HepG2 (cell line): Measurements from ENCODE around the gene SYCE3. TPM values are rescaled to one million over a fixed set of nuclear protein-coding genes. Genes with fewer than 3 reads are reported as not detected.

ENCODE experiments used
- ARID2 ChIP-seq: sonication (generic); formaldehyde crosslinking; IDR thresholded peaks from 2 replicates; pipeline ENCODE4 v1.8.1; 2022; ENCODE audit warnings: mild to moderate bottlenecking, missing genetic modification reagents, borderline replicate concordance
- ASH2L ChIP-seq: fragments of 300-600, 200-600 bp; sonication (generic); IDR thresholded peaks from 2 replicates; pipeline ENCODE4 v1.7.0; 2017; ENCODE audit warnings: low read depth, mild to moderate bottlenecking, moderate library complexity, mixed read lengths, low read length; ENCODE audit not compliant: insufficient read length
- DMAP1 ChIP-seq: IDR thresholded peaks from 2 replicates; pipeline ENCODE4 v1.6.1; 2016
- HIVEP1 ChIP-seq: sonication (generic); formaldehyde crosslinking; IDR thresholded peaks from 2 replicates; pipeline ENCODE4 v1.4.0; 2020; ENCODE audit warnings: mild to moderate bottlenecking, missing genetic modification reagents
- MATR3 ChIP-seq: sonication (generic); formaldehyde crosslinking; IDR thresholded peaks from 2 replicates; pipeline ENCODE4 v1.4.0; 2020; ENCODE audit warnings: missing genetic modification reagents
- NCOR1 ChIP-seq: fragments of 200-600 bp; sonication (generic); IDR thresholded peaks from 2 replicates; pipeline ENCODE4 v1.7.0; 2017; ENCODE audit warnings: antibody characterized with exemption, low read length, borderline replicate concordance
- SP5 ChIP-seq: IDR thresholded peaks from 2 replicates; pipeline ENCODE4 v1.6.1; 2016; ENCODE audit warnings: low read depth, borderline replicate concordance
- TGIF2 ChIP-seq: IDR thresholded peaks from 2 replicates; pipeline ENCODE4 v1.6.1; 2016; ENCODE audit warnings: control low read depth, missing compliant biosample characterization
- ZNF253 ChIP-seq: sonication (generic); formaldehyde crosslinking; IDR thresholded peaks from 2 replicates; pipeline ENCODE4 v1.8.0; 2022; ENCODE audit warnings: mild to moderate bottlenecking, missing genetic modification reagents, borderline replicate concordance
- ZNF282 ChIP-seq: fragments of 450-650 bp; IDR thresholded peaks from 2 replicates; pipeline ENCODE4 v1.6.1; 2018; ENCODE audit not compliant: partially characterized antibody
- ZNF780A ChIP-seq: sonication (generic); formaldehyde crosslinking; IDR thresholded peaks from 2 replicates; pipeline ENCODE4 v1.8.0; 2022; ENCODE audit warnings: mild to moderate bottlenecking, missing genetic modification reagents, moderate library complexity
- polyA plus RNA-seq, 8 experiments: library from polyadenylated mRNA; depleted of rRNA in 3 of 8; stranded (reverse) in 7 of 8; unstranded in 1 of 8; fragments of >200 nt; fragmentation: Illumina TruSeq in 4 of 8; extraction: Trizol in 4 of 8; gene quantifications; 2 replicates each; pipeline versions ENCODE4 v1.2.1 to v1.2.3, GENCODE V29; 2011 to 2016; ENCODE audit warnings: low read depth in 4 of 8, missing spikeins in 1 of 8, mixed read lengths in 1 of 8; ENCODE audit not compliant: insufficient read depth in 1 of 8
- total RNA-seq, 5 experiments: library from RNA; depleted of rRNA; stranded (reverse); fragments of >200 nt; fragmentation: Illumina TruSeq; extraction: Trizol; gene quantifications; 2 replicates each; pipeline ENCODE4 v1.2.3, GENCODE V29; 2016; ENCODE audit warnings: low read depth in 1 of 5
- TF ChIP-seq, protein P1 (sequence below): sonication (generic); formaldehyde crosslinking; IDR thresholded peaks from 2 replicates; pipeline ENCODE4 v1.5.1; 2020; ENCODE audit warnings: mild to moderate bottlenecking, missing genetic modification reagents, moderate library complexity
- TF ChIP-seq, protein P2 (sequence below): sonication (generic); formaldehyde crosslinking; IDR thresholded peaks from one replicate; pipeline ENCODE4 v1.5.1; 2020; ENCODE audit warnings: mild to moderate bottlenecking, missing genetic modification reagents; ENCODE audit errors: not compliant biosample characterization
- TF ChIP-seq, protein P3 (sequence below): sonication (generic); formaldehyde crosslinking; IDR thresholded peaks from 2 replicates; pipeline ENCODE4; 2020; ENCODE audit warnings: missing genetic modification reagents, mild to moderate bottlenecking, borderline replicate concordance
- TF ChIP-seq, protein P4 (sequence below): sonication (generic); formaldehyde crosslinking; IDR thresholded peaks from 2 replicates; pipeline ENCODE4 v1.8.1; 2022; ENCODE audit warnings: mild to moderate bottlenecking, missing genetic modification reagents

Gene SYCE3
- total and polyA plus RNA-seq, 2 of the 13 experiments (the other 11 are each of a cell fraction or from before 2014, with no cell fraction given), result not detected

DNA sequence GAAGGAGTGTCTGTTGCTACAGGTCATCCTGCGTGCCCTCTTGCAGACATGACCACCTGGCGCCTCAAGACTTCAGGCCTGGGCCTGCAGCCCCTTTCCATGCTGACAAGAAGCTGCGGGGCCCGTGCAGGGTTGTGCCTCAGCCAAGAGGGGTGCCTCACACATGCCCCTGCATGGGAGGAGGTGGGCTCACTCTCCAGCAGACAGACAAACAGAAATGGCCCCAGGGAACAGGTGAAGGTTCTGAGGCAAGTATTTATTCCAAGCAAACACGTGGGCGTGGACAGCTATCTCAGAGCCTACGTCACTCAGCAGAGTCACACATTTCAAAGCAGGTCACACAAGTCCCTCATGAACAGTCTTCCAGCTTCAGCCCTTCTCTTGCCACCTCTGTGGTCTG lies 5.9 kb upstream of the SYCE3 start (continued):
- TF ChIP-seq, protein P1, sequence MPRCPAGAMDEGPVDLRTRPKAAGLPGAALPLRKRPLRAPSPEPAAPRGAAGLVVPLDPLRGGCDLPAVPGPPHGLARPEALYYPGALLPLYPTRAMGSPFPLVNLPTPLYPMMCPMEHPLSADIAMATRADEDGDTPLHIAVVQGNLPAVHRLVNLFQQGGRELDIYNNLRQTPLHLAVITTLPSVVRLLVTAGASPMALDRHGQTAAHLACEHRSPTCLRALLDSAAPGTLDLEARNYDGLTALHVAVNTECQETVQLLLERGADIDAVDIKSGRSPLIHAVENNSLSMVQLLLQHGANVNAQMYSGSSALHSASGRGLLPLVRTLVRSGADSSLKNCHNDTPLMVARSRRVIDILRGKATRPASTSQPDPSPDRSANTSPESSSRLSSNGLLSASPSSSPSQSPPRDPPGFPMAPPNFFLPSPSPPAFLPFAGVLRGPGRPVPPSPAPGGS, result no peak
- TF ChIP-seq ASH2L (no peak), ZNF780A (CRISPR knock-in tag) (no peak), HIVEP1 (CRISPR knock-in tag) (no peak), TGIF2 (CRISPR knock-in tag) (0 out of 2 replicates have a peak, but pooled peaks have one; percentile 39), NCOR1 (no peak), SP5 (CRISPR knock-in tag) (0 out of 2 replicates have a peak, but pooled peaks have one; percentile 31), MATR3 (CRISPR knock-in tag) (no peak), ZNF282 (no peak), DMAP1 (CRISPR knock-in tag) (no peak), ARID2 (CRISPR knock-in tag) (no peak), ZNF253 (CRISPR knock-in tag) (no peak)
- TF ChIP-seq, protein P2, sequence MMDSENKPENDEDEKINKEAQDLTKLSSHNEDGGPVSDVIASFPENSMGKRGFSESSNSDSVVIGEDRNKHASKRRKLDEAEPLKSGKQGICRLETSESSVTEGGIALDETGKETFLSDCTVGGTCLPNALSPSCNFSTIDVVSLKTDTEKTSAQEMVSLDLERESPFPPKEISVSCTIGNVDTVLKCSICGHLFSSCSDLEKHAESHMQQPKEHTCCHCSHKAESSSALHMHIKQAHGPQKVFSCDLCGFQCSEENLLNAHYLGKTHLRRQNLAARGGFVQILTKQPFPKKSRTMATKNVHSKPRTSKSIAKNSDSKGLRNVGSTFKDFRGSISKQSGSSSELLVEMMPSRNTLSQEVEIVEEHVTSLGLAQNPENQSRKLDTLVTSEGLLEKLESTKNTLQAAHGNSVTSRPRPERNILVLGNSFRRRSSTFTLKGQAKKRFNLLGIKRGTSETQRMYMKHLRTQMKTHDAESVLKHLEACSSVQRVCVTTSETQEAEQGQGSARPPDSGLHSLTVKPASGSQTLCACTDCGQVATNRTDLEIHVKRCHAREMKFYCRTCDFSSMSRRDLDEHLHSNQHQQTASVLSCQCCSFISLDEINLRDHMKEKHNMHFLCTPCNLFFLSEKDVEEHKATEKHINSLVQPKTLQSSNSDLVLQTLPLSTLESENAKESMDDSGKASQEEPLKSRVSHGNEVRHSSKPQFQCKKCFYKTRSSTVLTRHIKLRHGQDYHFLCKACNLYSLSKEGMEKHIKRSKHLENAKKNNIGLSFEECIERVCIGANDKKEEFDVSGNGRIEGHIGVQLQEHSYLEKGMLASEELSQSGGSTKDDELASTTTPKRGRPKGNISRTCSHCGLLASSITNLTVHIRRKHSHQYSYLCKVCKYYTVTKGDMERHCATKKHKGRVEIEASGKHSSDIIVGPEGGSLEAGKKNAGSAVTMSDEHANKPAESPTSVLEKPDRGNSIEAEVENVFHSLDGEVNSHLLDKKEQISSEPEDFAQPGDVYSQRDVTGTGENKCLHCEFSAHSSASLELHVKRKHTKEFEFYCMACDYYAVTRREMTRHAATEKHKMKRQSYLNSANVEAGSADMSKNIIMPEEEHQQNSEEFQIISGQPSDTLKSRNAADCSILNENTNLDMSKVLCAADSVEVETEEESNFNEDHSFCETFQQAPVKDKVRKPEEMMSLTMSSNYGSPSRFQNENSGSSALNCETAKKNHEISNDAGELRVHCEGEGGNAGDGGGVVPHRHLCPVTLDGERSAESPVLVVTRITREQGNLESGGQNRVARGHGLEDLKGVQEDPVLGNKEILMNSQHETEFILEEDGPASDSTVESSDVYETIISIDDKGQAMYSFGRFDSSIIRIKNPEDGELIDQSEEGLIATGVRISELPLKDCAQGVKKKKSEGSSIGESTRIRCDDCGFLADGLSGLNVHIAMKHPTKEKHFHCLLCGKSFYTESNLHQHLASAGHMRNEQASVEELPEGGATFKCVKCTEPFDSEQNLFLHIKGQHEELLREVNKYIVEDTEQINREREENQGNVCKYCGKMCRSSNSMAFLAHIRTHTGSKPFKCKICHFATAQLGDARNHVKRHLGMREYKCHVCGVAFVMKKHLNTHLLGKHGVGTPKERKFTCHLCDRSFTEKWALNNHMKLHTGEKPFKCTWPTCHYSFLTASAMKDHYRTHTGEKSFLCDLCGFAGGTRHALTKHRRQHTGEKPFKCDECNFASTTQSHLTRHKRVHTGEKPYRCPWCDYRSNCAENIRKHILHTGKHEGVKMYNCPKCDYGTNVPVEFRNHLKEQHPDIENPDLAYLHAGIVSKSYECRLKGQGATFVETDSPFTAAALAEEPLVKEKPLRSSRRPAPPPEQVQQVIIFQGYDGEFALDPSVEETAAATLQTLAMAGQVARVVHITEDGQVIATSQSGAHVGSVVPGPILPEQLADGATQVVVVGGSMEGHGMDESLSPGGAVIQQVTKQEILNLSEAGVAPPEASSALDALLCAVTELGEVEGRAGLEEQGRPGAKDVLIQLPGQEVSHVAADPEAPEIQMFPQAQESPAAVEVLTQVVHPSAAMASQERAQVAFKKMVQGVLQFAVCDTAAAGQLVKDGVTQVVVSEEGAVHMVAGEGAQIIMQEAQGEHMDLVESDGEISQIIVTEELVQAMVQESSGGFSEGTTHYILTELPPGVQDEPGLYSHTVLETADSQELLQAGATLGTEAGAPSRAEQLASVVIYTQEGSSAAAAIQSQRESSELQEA, result no peak
- TF ChIP-seq, protein P3, sequence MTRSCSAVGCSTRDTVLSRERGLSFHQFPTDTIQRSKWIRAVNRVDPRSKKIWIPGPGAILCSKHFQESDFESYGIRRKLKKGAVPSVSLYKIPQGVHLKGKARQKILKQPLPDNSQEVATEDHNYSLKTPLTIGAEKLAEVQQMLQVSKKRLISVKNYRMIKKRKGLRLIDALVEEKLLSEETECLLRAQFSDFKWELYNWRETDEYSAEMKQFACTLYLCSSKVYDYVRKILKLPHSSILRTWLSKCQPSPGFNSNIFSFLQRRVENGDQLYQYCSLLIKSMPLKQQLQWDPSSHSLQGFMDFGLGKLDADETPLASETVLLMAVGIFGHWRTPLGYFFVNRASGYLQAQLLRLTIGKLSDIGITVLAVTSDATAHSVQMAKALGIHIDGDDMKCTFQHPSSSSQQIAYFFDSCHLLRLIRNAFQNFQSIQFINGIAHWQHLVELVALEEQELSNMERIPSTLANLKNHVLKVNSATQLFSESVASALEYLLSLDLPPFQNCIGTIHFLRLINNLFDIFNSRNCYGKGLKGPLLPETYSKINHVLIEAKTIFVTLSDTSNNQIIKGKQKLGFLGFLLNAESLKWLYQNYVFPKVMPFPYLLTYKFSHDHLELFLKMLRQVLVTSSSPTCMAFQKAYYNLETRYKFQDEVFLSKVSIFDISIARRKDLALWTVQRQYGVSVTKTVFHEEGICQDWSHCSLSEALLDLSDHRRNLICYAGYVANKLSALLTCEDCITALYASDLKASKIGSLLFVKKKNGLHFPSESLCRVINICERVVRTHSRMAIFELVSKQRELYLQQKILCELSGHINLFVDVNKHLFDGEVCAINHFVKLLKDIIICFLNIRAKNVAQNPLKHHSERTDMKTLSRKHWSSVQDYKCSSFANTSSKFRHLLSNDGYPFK, result no peak
- TF ChIP-seq, protein P4, sequence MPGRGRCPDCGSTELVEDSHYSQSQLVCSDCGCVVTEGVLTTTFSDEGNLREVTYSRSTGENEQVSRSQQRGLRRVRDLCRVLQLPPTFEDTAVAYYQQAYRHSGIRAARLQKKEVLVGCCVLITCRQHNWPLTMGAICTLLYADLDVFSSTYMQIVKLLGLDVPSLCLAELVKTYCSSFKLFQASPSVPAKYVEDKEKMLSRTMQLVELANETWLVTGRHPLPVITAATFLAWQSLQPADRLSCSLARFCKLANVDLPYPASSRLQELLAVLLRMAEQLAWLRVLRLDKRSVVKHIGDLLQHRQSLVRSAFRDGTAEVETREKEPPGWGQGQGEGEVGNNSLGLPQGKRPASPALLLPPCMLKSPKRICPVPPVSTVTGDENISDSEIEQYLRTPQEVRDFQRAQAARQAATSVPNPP, result no peak
